Epithelial cell of esophagus (primary cell): ENCODE measurements around the gene PPP2R2B.
"Not testable (repeated sequence)": the region's sequence is repeated elsewhere in the genome, so short reads cannot be mapped to it uniquely, and the experiment has no call there.

Source experiments
- DNase-seq: peaks from one replicate; pipeline ENCODE4 v3.0.0; 2010; ENCODE audit warnings: low read depth
- H3K4me3 ChIP-seq: 2 replicates; pipeline ENCODE4 v1.5.1; 2011; ENCODE audit warnings: mild to moderate bottlenecking, low read length, control low read depth
- TF ChIP-seq, protein P1 (sequence below): IDR thresholded peaks from 2 replicates; pipeline ENCODE4 v1.5.1; 2011; ENCODE audit warnings: low read depth, mild to moderate bottlenecking, low read length, control low read depth, inconsistent platforms; ENCODE audit not compliant: insufficient read depth; ENCODE audit errors: missing control alignments

Gene PPP2R2B

GRCh38 chr5:146562461-146562860 is 316.1 kb downstream of the PPP2R2B start:
- H3K4me3 ChIP-seq, result no peak overlapping the region
- TF ChIP-seq, protein P1, sequence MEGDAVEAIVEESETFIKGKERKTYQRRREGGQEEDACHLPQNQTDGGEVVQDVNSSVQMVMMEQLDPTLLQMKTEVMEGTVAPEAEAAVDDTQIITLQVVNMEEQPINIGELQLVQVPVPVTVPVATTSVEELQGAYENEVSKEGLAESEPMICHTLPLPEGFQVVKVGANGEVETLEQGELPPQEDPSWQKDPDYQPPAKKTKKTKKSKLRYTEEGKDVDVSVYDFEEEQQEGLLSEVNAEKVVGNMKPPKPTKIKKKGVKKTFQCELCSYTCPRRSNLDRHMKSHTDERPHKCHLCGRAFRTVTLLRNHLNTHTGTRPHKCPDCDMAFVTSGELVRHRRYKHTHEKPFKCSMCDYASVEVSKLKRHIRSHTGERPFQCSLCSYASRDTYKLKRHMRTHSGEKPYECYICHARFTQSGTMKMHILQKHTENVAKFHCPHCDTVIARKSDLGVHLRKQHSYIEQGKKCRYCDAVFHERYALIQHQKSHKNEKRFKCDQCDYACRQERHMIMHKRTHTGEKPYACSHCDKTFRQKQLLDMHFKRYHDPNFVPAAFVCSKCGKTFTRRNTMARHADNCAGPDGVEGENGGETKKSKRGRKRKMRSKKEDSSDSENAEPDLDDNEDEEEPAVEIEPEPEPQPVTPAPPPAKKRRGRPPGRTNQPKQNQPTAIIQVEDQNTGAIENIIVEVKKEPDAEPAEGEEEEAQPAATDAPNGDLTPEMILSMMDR, result no peak
- DNase-seq, result no peak

GRCh38 chr5:146561711-146562110 is 316.8 kb downstream of the PPP2R2B start:
- no peak overlapping the region for H3K4me3 ChIP-seq
- DNase-seq, result no peak
- TF ChIP-seq, protein P1, result no peak

DNA sequence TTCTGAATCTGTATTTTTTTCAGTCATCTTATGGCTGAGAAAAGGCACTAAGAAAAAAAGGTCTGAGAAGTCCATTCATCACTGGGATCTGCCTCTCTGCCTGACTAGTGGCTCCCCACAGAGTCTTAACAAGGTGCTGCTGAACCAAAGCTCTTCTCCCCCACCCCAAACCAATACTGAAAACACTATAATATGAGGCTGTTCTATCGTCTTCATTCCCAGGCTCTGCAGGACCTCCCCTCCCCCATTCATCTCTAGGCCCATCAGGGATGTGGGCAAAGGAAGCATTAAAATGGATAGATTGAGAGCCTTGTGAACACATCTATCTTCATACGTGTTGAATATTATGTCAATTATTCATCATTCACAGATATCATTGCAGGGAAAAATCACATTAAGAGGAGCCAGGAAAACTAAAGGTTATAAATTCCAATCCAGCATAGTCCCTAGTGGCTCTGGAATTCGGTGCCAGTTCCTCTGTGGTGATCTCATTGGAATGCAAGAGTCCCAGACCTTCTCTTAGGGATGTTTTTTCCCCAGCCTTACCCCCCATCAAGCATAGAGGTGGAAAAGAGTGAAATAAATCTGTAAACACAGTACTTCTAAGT is 318.2 kb downstream of the PPP2R2B start:
- no peak for DNase-seq
- H3K4me3 ChIP-seq, result no peak overlapping the region
- TF ChIP-seq, protein P1, result no peak

DNA sequence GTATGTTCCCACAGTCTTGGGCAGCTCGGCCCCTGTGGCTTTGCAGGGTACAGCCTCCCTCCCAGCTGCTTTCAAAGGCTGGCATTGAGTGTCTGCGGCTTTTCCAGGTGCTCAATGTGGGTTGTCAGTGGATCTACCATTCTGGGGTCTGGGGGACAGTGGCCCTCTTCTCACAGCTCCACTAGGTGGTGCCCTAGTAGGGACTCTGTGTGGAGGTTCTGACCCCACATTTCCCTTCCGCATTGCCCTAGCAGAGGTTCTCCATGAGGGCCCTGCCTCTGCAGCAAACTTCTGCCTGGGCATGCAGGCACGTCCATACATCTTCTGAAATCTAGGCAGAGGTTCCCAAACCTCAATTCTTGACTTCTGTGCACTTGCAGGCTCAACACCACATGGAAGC is 321.7 kb downstream of the PPP2R2B start:
- DNase-seq, H3K4me3 ChIP-seq: not testable (repeated sequence)

- no peak for DNase-seq
- TF ChIP-seq, protein P1, result no peak
- no peak overlapping the region for H3K4me3 ChIP-seq
Observed at GRCh38 chr5:146553446-146553845, 325.1 kb downstream of the PPP2R2B start.

DNA sequence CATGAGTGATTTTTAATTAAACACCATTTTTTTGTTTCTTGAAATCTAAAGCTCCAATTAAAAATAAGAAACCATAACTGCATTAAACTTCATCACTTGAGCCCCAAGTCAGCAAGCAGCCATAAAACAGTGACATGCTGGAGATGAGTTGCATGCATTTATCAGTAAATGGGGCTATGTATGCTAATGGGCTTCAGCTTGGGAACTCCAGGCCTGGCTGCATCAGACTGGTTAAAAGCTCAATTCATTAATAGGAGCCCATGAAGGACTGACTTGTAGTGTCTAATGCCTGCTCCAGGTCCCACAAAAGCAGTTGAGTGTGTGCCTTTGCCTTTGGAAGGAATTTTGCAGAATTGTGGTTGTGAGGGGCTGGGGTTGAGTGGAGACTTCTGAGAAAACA is 328.9 kb downstream of the PPP2R2B start:
- TF ChIP-seq, protein P1, result no peak
- DNase-seq, result no peak
- H3K4me3 ChIP-seq, result no peak overlapping the region

- TF ChIP-seq, protein P1, result no peak
- no peak overlapping the region for H3K4me3 ChIP-seq
- DNase-seq, result no peak
Observed at GRCh38 chr5:146548781-146549449, 329.6 kb downstream of the PPP2R2B start.
